Activated naive CD8-positive, alpha-beta T cell treated with anti-CD3 and anti-CD28 coated beads for 36 hours (primary cell): ENCODE results near the gene MT3. TPM values are rescaled to one million over a fixed set of nuclear protein-coding genes. Genes with fewer than 3 reads are reported as not detected.
"Not testable (repeated sequence)": the region's sequence is repeated elsewhere in the genome, so short reads cannot be mapped to it uniquely, and the experiment has no call there.

ENCODE experiments used
- DNase-seq: peaks from one replicate; pipeline ENCODE4 v3.0.0; 2021
- H3K27ac Mint-ChIP-seq: one replicate; pipeline ENCODE4 v1.8.0; 2022; ENCODE audit warnings: mild to moderate bottlenecking, moderate library complexity, mixed read lengths
- H3K27me3 Mint-ChIP-seq: one replicate; pipeline ENCODE4 v1.8.0; 2022; ENCODE audit warnings: mild to moderate bottlenecking, mixed read lengths
- H3K36me3 Mint-ChIP-seq: one replicate; pipeline ENCODE4 v1.8.0; 2021; ENCODE audit warnings: mild to moderate bottlenecking, mixed read lengths
- H3K4me1 Mint-ChIP-seq: one replicate; pipeline ENCODE4 v1.8.0; 2021; ENCODE audit warnings: mixed read lengths
- H3K4me3 Mint-ChIP-seq: one replicate; pipeline ENCODE4 v1.8.0; 2022; ENCODE audit warnings: mild to moderate bottlenecking, moderate library complexity, mixed read lengths
- H3K9me3 Mint-ChIP-seq: one replicate; pipeline ENCODE4 v1.8.0; 2022; ENCODE audit warnings: mixed read lengths
- total RNA-seq, 2 experiments: library from RNA; stranded (reverse); gene quantifications; one replicate each; pipeline ENCODE4 v1.2.3, GENCODE V29; 2021

MT3 gene
- total RNA-seq, 2 experiments from 2014 or later = 24.3 to 25.6 TPM

GRCh38 chr16:56611281-56611833 lies 22.0 kb downstream of the MT3 start:
- Mint-ChIP-seq H3K27ac (peak overlapping the region; percentile 95), H3K4me3 (no peak overlapping the region), H3K9me3 (no peaks in the 10 kb centered on the region), H3K4me1 (peaks cover 75% of the 10 kb centered on the region), H3K27me3 (no peaks in the 10 kb centered on the region), H3K36me3 (peaks cover 7% of the 10 kb centered on the region)
- DNase-seq = no peak

DNA sequence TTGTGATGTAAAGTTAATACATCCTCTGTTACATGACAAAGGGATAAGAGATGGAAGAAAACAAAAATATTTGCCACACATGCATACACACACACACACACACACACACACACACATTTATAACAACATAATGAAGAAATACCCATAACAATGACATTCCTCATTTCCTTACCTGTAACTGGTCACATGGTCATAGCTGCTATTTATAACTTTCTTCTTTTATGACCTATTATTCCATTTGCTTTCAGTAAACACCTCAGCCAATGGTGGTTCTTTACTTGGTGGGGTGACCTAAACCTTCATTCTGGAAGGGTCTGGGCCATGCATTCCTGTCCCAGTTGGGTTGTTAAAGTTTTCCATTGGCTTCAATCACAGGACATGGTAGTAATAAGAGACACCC lies 24.4 kb downstream of the MT3 start:
- no peak for DNase-seq
- Mint-ChIP-seq H3K9me3 (no peaks in the 10 kb centered on the region), H3K4me3 (no peak overlapping the region), H3K27ac (peak overlapping the region; percentile 4), H3K27me3 (peaks cover 16% of the 10 kb centered on the region), H3K4me1 (peaks cover 68% of the 10 kb centered on the region), H3K36me3 (peaks cover 4% of the 10 kb centered on the region)

DNA sequence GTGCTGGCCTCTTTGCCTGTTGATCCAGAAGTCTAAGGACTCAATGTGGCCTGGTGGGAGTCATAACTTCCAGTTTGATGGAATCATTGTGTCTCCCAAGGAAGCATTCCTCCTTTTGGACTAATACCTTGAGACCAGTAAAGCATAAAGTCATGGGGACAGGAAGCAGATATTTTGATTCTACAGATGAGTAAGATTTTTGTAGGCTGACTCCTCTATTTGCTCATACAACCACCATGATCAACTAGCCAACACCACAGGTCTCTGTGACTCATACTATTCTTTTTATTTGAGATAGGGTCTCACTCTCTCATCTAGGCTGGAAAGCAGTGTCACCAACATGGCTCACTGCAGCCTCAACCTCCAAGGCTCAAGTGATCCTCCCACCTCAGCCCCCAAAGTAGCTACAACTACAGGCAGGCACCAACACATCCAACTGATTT lies 25.2 kb downstream of the MT3 start:
- Mint-ChIP-seq H3K4me3 (no peak overlapping the region), H3K27me3 (peaks cover 21% of the 10 kb centered on the region), H3K9me3 (no peaks in the 10 kb centered on the region), H3K36me3 (peaks cover 3% of the 10 kb centered on the region), H3K27ac (peak overlapping the region; percentile 48), H3K4me1 (peaks cover 64% of the 10 kb centered on the region)
- DNase-seq = no peak

- H3K27me3 Mint-ChIP-seq = peaks cover 21% of the 10 kb centered on the region
- no peak for DNase-seq
- peaks cover 3% of the 10 kb centered on the region for H3K36me3 Mint-ChIP-seq
- no peak overlapping the region for H3K27ac Mint-ChIP-seq
- no peak overlapping the region for H3K4me3 Mint-ChIP-seq
- H3K4me1 Mint-ChIP-seq = peaks cover 57% of the 10 kb centered on the region
- H3K9me3 Mint-ChIP-seq = no peaks in the 10 kb centered on the region
Observed at GRCh38 chr16:56615353-56615752, 26.0 kb downstream of the MT3 start.

DNA sequence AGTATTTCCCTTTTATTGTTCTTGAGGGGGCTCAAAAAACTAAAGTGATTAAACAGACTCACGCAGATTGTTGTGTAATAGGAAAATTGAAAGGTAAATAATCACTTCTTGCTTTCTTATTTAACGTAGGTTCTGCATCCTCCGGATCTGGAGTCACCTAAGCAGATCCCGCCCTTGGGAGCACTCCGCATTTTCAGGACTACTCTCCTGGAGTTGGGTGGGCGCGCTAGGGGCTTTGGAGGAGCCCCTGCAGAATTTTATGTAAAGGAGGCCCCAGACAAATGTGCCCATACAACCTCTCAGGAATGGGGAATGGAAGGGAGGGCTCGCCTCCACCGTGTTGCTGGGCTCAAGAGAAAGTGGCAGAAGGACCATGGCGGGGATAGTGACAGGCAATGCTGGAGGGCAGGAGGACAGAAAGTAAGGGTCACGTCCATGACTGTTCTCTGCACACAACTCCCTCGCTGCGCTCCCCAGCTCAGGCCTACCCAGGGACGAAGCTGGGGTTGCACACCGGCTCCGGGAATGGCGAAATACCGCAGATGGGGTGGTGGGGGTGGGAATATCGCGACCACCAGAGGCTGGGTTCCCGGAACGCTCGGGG lies 27.4 kb downstream of the MT3 start:
- DNase-seq = no peak

GRCh38 chr16:56617212-56618085 lies 28.1 kb downstream of the MT3 start:
- Mint-ChIP-seq H3K4me1 (peaks cover 37% of the 10 kb centered on the region), H3K9me3 (no peaks in the 10 kb centered on the region), H3K27me3 (peaks cover 21% of the 10 kb centered on the region), H3K27ac (no peak overlapping the region), H3K36me3 (peaks cover 3% of the 10 kb centered on the region), H3K4me3 (peak overlapping the region; percentile 67)
- DNase-seq = peak; percentile 76

More for the DNA sequence above, 27.4 kb downstream of the MT3 start:
- H3K9me3 Mint-ChIP-seq = no peaks in the 10 kb centered on the region
- H3K4me1 Mint-ChIP-seq = peaks cover 43% of the 10 kb centered on the region
- H3K27me3 Mint-ChIP-seq = peaks cover 21% of the 10 kb centered on the region
- peaks cover 3% of the 10 kb centered on the region for H3K36me3 Mint-ChIP-seq
- H3K27ac Mint-ChIP-seq = no peak overlapping the region
- peak overlapping the region; percentile 67 for H3K4me3 Mint-ChIP-seq

- no peak overlapping the region for H3K27ac Mint-ChIP-seq
- no peak for DNase-seq
- peaks cover 33% of the 10 kb centered on the region for H3K4me1 Mint-ChIP-seq
- H3K27me3 Mint-ChIP-seq = peaks cover 21% of the 10 kb centered on the region
- no peaks in the 10 kb centered on the region for H3K9me3 Mint-ChIP-seq
- H3K36me3 Mint-ChIP-seq = peaks cover 3% of the 10 kb centered on the region
- peak overlapping the region; percentile 67 for H3K4me3 Mint-ChIP-seq
Observed at GRCh38 chr16:56618138-56618537, 28.8 kb downstream of the MT3 start.

- H3K27ac Mint-ChIP-seq = no peak overlapping the region
- no peak overlapping the region for H3K4me3 Mint-ChIP-seq
- peaks cover 15% of the 10 kb centered on the region for H3K4me1 Mint-ChIP-seq
- H3K36me3 Mint-ChIP-seq = no peaks in the 10 kb centered on the region
- peaks cover 32% of the 10 kb centered on the region for H3K27me3 Mint-ChIP-seq
- DNase-seq = no peak
- H3K9me3 Mint-ChIP-seq = no peaks in the 10 kb centered on the region
Observed at GRCh38 chr16:56620339-56620897, 31.1 kb downstream of the MT3 start.

GRCh38 chr16:56621665-56622445 lies 32.5 kb downstream of the MT3 start:
- H3K36me3 Mint-ChIP-seq, H3K27ac Mint-ChIP-seq, DNase-seq, H3K4me3 Mint-ChIP-seq, H3K9me3 Mint-ChIP-seq: not testable (repeated sequence)
- Mint-ChIP-seq H3K27me3 (peaks cover 42% of the 10 kb centered on the region), H3K4me1 (peaks cover 20% of the 10 kb centered on the region)

GRCh38 chr16:56623184-56623583 lies 33.9 kb downstream of the MT3 start:
- H3K36me3 Mint-ChIP-seq, H3K9me3 Mint-ChIP-seq, DNase-seq, H3K27ac Mint-ChIP-seq, H3K4me3 Mint-ChIP-seq: not testable (repeated sequence)
- H3K27me3 Mint-ChIP-seq = peaks cover 39% of the 10 kb centered on the region
- H3K4me1 Mint-ChIP-seq = peaks cover 14% of the 10 kb centered on the region

DNA sequence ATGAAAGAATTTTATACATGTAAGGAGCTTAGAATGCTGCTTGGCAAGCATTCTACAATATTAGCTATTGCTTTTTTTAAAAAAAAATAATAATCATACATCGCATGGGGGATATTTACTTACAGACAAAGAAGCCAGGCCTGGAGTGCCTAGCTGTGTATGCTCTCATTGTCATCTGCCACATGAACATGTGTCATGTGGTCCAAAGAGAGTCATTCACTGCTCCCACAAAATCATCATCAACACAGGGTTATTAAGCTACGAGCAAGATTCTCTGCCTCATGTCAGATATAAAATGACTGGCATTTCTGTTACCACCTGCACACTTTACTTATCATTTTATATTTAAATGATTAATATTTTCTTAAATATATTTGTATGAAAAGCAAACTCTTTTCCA lies 34.3 kb downstream of the MT3 start:
- peaks cover 41% of the 10 kb centered on the region for H3K27me3 Mint-ChIP-seq
- no peak overlapping the region for H3K27ac Mint-ChIP-seq
- H3K4me1 Mint-ChIP-seq = peaks cover 14% of the 10 kb centered on the region
- no peaks in the 10 kb centered on the region for H3K9me3 Mint-ChIP-seq
- H3K4me3 Mint-ChIP-seq = no peak overlapping the region
- H3K36me3 Mint-ChIP-seq = peaks cover 1% of the 10 kb centered on the region
- DNase-seq = no peak

DNA sequence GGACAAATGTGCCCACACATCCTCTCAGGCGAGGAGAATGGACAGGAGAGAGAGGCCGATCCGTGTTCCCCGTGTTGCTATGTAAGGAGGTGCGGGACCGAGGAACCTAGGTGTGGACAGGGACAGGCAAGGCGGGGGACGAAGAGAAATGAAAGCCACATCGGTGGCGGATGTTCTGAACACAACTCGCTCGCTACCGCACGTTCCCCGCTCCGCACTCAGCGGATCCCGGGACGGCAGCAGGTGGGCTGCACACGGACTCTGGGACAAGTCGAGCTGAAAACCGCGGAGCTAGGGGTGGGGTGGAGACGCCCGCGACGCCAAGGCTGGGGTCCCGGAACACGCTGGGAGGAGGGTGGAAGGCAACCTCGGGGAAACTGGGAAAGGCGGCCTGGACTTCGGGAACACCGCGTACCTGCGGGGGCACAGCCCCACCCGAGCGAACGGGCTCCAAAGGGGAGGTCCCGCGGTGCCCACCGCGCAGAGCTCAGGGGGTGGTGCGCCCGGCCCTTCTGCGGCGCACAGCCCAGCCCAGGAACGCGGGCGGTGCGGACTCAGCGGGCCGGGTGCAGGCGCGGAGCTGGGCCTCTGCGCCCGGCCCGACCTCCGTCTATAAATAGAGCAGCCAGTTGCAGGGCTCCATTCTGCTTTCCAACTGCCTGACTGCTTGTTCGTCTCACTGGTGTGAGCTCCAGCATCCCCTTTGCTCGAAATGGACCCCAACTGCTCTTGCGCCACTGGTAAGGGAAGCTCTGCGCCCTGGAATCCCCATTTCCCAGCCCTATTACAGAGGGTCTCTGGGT lies 36.0 kb downstream of the MT3 start, which contains the start of gene MT1E:
Gene MT1E (plus strand): TSS at position 642 of the 803 bp plus-strand sequence. CDS start 71 bp downstream, at position 713.
- H3K9me3 Mint-ChIP-seq = no peaks in the 10 kb centered on the region
- peaks cover 1% of the 10 kb centered on the region for H3K36me3 Mint-ChIP-seq
- peak; percentile 82 for DNase-seq
- H3K27me3 Mint-ChIP-seq = peaks cover 40% of the 10 kb centered on the region
- H3K4me1 Mint-ChIP-seq = peaks cover 17% of the 10 kb centered on the region
- peak within 1 kb of the TSS; percentile 84 for H3K4me3 Mint-ChIP-seq
- H3K27ac Mint-ChIP-seq = peak within 1 kb of the TSS; percentile 80

DNA sequence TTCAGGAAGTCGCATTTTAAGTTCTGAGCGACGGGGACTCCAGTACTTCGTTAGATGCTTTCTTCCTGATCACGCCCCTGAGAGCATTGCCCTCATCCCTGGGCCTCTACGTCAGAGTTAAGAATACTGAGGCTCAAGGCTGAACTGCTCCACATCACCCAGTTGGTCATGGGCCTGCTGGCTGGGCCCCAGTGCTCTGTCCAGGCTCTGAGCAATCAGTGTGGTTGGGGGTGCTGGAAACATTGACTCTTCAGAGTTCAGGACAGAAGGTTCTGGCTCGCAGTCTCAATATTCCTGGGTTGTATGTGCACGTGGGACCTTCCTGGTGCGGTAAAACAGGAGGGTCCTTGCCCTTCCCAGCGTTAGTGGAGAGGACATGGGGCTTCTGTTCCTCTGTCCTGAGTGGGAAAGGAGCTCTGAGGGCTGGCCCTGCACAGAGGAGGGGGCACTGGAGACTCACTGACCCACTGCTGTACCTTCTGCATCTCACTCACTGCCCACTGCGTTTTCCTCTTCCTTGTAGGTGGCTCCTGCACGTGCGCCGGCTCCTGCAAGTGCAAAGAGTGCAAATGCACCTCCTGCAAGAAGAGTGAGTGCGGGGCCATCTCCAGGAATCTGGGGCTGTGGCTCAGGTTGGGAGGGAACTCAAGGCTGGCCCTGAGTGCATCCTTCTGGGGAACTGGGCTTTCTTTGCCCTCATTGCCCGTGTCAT lies 36.8 kb downstream of the MT3 start:
- Mint-ChIP-seq H3K9me3 (no peaks in the 10 kb centered on the region), H3K36me3 (peaks cover 1% of the 10 kb centered on the region), H3K27me3 (peaks cover 48% of the 10 kb centered on the region), H3K27ac (peak overlapping the region; percentile 80), H3K4me3 (peak overlapping the region; percentile 84), H3K4me1 (peaks cover 17% of the 10 kb centered on the region)
- no peak for DNase-seq
